ENCODE measurements around the gene ERCC6L2. TPM values are rescaled to one million over a fixed set of nuclear protein-coding genes. Genes with fewer than 3 reads are reported as not detected.

Gene ERCC6L2
- total and polyA plus RNA-seq, 2 experiments from 2014 or later, result 33.5 to 80.6 TPM

- H3K27ac ChIP-seq (ENCODE audit: low read depth), result no peak overlapping the region
- no peaks in the 10 kb centered on the region for H3K4me1 ChIP-seq (ENCODE audit: insufficient read depth)
- no peak overlapping the region for H3K4me3 ChIP-seq
- H2AFZ ChIP-seq, result no peak overlapping the region
- H3K79me2 ChIP-seq (replicated peaks; ENCODE audit: insufficient read depth), result no peaks in the 10 kb centered on the region
- ATAC-seq (no peak), DNase-seq (ENCODE audit: low spot score) (no peak)
- Mint-ChIP-seq H3K4me1 (no peaks in the 10 kb centered on the region; the same call in 2 of the 3 replicates), H3K27me3 (ENCODE audit: insufficient read depth, low read depth, poor library complexity) (peaks cover 5% of the 10 kb centered on the region), H3K9me3 (no peaks in the 10 kb centered on the region), H3K27ac (no peak overlapping the region), H3K36me3 (ENCODE audit: low read depth) (no peaks in the 10 kb centered on the region), H3K4me3 (no peak overlapping the region)
- H3K27me3 ChIP-seq (ENCODE audit: insufficient read depth), result no peaks in the 10 kb centered on the region
- H3F3A ChIP-seq (replicated peaks; ENCODE audit: low read depth), result no peaks in the 10 kb centered on the region
- H4K20me1 ChIP-seq (replicated peaks; ENCODE audit: insufficient read depth), result no peaks in the 10 kb centered on the region
- no peak for TF ChIP-seq EZH2phosphoT487 (IDR thresholded peaks at IDR 0.05; ENCODE audit: unreplicated experiment)
- no peak for TF ChIP-seq ZNF462 (CRISPR knock-in tag; IDR thresholded peaks at IDR 0.05)
- no peak for TF ChIP-seq POLR2AphosphoS5 (IDR thresholded peaks at IDR 0.05; ENCODE audit: low read depth)
- TF ChIP-seq ETS1 (IDR thresholded peaks at IDR 0.05), result no peak
- TF ChIP-seq JUNB (IDR thresholded peaks at IDR 0.05; ENCODE audit: unreplicated experiment), result no peak
- TF ChIP-seq CTCF (conservative IDR thresholded peaks at IDR 0.05; ENCODE audit: low read depth in 2 of 2), result no peak
- TF ChIP-seq CREB1 (CRISPR knock-in tag; IDR thresholded peaks at IDR 0.05; ENCODE audit: low read depth), result no peak
- no peak for TF ChIP-seq REST (IDR thresholded peaks at IDR 0.05; ENCODE audit: unreplicated experiment)
- TF ChIP-seq EZH2 (IDR thresholded peaks at IDR 0.05; ENCODE audit: low read depth, unreplicated experiment), result no peak
- TF ChIP-seq STAT1 (IDR thresholded peaks at IDR 0.05; ENCODE audit: unreplicated experiment), result no peak
- TF ChIP-seq NANOG (IDR thresholded peaks at IDR 0.05; ENCODE audit: borderline replicate concordance), result no peak
- TF ChIP-seq ZNF114 (CRISPR knock-in tag; IDR thresholded peaks at IDR 0.05), result no peak
- no peak overlapping the region for H3K4me2 ChIP-seq
- no peaks in the 10 kb centered on the region for H3K36me3 ChIP-seq (ENCODE audit: insufficient read depth)
- H3K9me2 ChIP-seq (ENCODE audit: insufficient read depth), result no peaks in the 10 kb centered on the region
These were observed 41.1 kb upstream of the ERCC6L2 start for GRCh38 chr9:95834281-95834907.
